Kidney (tissue), 14 donors: Measurements from ENCODE around the gene DMBX1. TPM values are rescaled to one million over a fixed set of nuclear protein-coding genes. Genes with fewer than 3 reads are reported as not detected.

Experiments
- DNase-seq, 5 donors: peaks; one replicate each; pipeline ENCODE4 v3.0.0-alpha.2; 2013 to 2020
- FAIRE-seq: peaks from 2 replicates; lab custom pipeline; 2012; peaks lifted over from hg19 to GRCh38; lab: Jason Lieb, UNC
- H3K27ac ChIP-seq, 2 donors: one replicate each; pipeline ENCODE4 v1.7.0; 2013; ENCODE audit warnings: low read depth in 2 of 2, low read length in 2 of 2, inconsistent platforms in 1 of 2
- H3K27me3 ChIP-seq: one replicate; pipeline ENCODE4 v1.7.1; 2013; ENCODE audit warnings: low read length, inconsistent platforms; ENCODE audit not compliant: control insufficient read depth, insufficient read depth
- H3K36me3 ChIP-seq, 3 donors: one replicate each; pipeline versions ENCODE4 v1.7.0 to v1.7.1; 2013; ENCODE audit warnings: low read length in 3 of 3, control low read depth in 1 of 3, inconsistent platforms in 1 of 3; ENCODE audit not compliant: insufficient read depth in 3 of 3, control insufficient read depth in 2 of 3
- H3K4me1 ChIP-seq, 3 donors: one replicate each; pipeline versions ENCODE4 v1.7.0 to v1.7.1; 2013; ENCODE audit warnings: low read length in 3 of 3, inconsistent platforms in 1 of 3, low read depth in 1 of 3; ENCODE audit not compliant: control insufficient read depth in 2 of 3, insufficient read depth in 2 of 3
- H3K4me3 ChIP-seq, 3 donors: one replicate each; pipeline versions ENCODE4 v1.7.0 to v1.8.1; 2013; ENCODE audit warnings: low read length in 3 of 3, control low read depth in 1 of 3, inconsistent platforms in 1 of 3
- H3K9ac ChIP-seq, 3 donors: one replicate each; pipeline versions ENCODE4 v1.7.0 to v1.7.1; 2013; ENCODE audit warnings: low read length in 3 of 3, control low read depth in 1 of 3, inconsistent platforms in 1 of 3
- H3K9me3 ChIP-seq, 3 donors: one replicate each; pipeline versions ENCODE4 v1.7.0 to v1.7.1; 2013; ENCODE audit warnings: low read length in 3 of 3, control low read depth in 1 of 3, inconsistent platforms in 1 of 3; ENCODE audit not compliant: control insufficient read depth in 2 of 3, insufficient read depth in 1 of 3
- CTCF ChIP-seq: IDR thresholded peaks from 3 replicates; pipeline ENCODE4 v1.5.1; 2012; ENCODE audit warnings: mild to moderate bottlenecking, moderate library complexity, borderline replicate concordance; ENCODE audit not compliant: insufficient read depth; ENCODE audit errors: extremely low read depth
- intact Hi-C: fragments of 100-400 bp; cut with DNase I; formaldehyde crosslinking; loops from one replicate; pipeline ENCODE4 v1.11.1; 2022
- polyA plus RNA-seq: library from polyadenylated mRNA; stranded (reverse); fragments of 350-450 nt; fragmentation: Illumina TruSeq; extraction: RNeasy Lipid Tissue Mini Kit (QIAGEN cat#74804); gene quantifications from one replicate; pipeline ENCODE4 v1.2.3, GENCODE V29; 2014; ENCODE audit warnings: low read depth, low replicate concordance; ENCODE audit not compliant: insufficient read depth
- total RNA-seq: library from RNA; stranded (reverse); fragmentation: NEBNext Ultra II Directional; extraction: Animal tissue kit (Norgen Biotek cat#: 25700); gene quantifications from one replicate; pipeline ENCODE4 v1.2.1, GENCODE V29; 2021
- donor health status: control.
- donor health status: control.
- donor health status: control.
- donor health status: control.
- donor health status: control.
- donor health status: DM: yes; HTN: yes; CAD: no.
- donor health status: Normal renal cell carcinoma (clear cell type).

The DMBX1 gene
- total and polyA plus RNA-seq, 2 donors from 2014 or later: not detected

DNA sequence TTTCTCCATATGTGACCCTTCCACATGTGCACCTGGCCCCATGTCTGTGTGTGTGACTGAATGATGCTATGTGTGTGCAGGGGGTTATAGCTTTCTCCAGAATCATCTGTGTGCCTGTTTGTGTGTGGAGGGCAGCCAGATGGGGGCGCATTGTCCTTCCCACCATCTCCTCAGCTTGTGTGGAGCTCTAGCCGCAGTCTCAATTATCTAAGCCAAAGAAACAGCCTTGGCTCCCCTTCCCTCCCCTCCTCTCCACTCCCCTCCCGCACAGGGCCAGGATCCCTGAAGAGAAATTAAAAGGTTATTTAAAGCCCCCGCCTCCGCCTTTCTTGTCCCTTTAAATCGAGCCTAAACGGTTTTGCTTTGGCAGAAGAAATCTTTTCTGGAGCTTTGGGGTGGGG, 1.8 kb upstream of the DMBX1 start:
- no peak for DNase-seq
- H3K27me3 ChIP-seq: peaks cover 72% of the 10 kb centered on the region
- no peak for TF ChIP-seq CTCF

DNA sequence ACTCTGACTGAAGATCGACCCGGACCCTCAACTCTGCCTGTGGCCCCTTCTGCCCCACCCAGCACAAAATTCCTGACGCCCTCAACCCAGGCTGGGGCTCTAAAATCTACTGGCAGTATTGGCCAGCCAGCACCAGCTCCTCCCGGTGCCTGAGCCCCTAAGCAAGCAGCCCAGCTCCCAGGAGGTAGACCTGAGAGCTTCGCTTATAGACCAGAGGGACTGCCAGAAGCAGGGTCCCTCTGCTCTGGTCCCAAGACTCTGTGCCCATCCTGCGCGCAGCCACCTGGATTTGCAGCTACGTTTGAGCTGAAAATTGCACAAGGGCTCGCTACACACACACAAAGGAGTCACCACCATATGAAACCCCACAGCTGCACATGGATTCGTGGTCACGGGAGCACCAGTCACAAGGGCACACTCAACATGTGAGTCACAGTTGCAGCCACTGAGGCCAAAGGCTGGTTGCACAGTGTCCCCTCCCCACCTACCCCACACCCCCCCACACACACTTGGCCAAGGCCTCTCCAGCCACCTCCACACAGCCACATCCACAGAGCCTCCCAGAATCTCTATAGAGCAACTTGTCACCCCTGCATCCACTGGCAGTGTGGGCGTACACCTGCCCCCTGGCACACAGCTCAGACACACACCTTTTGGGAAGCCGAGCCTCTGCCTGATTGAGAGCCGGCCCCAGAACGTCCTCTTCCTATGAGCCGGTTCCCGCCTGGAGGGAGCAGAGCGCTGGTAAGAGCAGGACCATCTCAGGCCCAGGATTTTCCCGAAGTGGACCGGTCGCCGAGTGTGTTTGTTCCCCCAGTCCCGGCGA, 1.1 kb upstream of the DMBX1 start:
- H3K27ac ChIP-seq: no peak overlapping the region
- H3K9me3 ChIP-seq: no peaks in the 10 kb centered on the region
- peak in 1 of 5 donors; percentile 46 for DNase-seq
- H3K4me3 ChIP-seq: no peak overlapping the region
- no peaks in the 10 kb centered on the region for H3K36me3 ChIP-seq
- peaks cover 0 to 9% (median 0%) of the 10 kb centered on the region in 3 donors for H3K4me1 ChIP-seq
- intact Hi-C loops: no loop called here
- H3K27me3 ChIP-seq: peaks cover 74% of the 10 kb centered on the region
- no peak for TF ChIP-seq CTCF
- FAIRE-seq: no peak
- H3K9ac ChIP-seq: no peak overlapping the region

More for the DNA sequence above, 1.8 kb upstream of the DMBX1 start:
- H3K9ac ChIP-seq: no peak overlapping the region
- no peaks in the 10 kb centered on the region for H3K36me3 ChIP-seq
- no peak for FAIRE-seq
- H3K4me3 ChIP-seq: no peak overlapping the region
- no peaks in the 10 kb centered on the region for H3K9me3 ChIP-seq
- intact Hi-C loops: no loop called here
- H3K27ac ChIP-seq: no peak overlapping the region
- peaks cover 0 to 9% (median 0%) of the 10 kb centered on the region in 3 donors for H3K4me1 ChIP-seq

DNA sequence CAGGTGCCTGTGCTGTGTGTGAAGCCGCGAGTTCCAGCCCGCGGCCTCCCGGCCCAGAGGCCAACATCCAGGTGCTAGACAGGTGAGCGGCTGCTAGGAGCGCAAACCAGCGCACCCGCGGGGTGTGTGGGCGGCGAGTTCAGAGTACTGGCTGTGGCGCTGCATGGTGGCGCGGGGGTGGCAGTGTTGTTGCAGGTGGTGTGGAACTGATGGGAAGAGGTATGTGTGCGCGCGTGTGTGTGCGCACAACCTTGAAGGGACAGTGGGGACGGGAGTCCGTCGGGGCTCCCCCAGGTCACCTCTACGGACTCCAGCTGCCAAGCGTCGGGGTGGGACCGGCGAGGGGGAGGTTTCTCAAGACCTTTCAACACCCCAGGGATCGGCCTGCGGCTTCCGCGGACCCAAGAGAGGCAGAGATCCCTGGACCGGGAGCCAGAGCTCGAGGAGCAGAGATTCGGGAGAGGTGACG, 433 bp upstream of the DMBX1 start:
- DNase-seq (peak in 3 of 5 donors; percentile 42 to 70 (median 54)), FAIRE-seq (no peak)
- no peaks in the 10 kb centered on the region for H3K36me3 ChIP-seq
- H3K27ac ChIP-seq: no peak overlapping the region
- peaks cover 0 to 9% (median 0%) of the 10 kb centered on the region in 3 donors for H3K4me1 ChIP-seq
- intact Hi-C loops: no loop called here
- TF ChIP-seq CTCF: no peak
- H3K4me3 ChIP-seq: no peak overlapping the region
- no peaks in the 10 kb centered on the region for H3K9me3 ChIP-seq
- no peak overlapping the region for H3K9ac ChIP-seq
- peaks cover 76% of the 10 kb centered on the region for H3K27me3 ChIP-seq
